Right lobe of liver (tissue), 4 donors: ENCODE data around the gene TTC7B.

ENCODE experiments used
- CTCF ChIP-seq, 4 donors: fragments of 200-600 bp in 3 of 4; fragments of 450-650 bp in 1 of 4; IDR thresholded peaks; one replicate each; pipeline versions ENCODE4 v1.5.1 to v1.8.0; 2016 to 2022; ENCODE audit warnings: antibody characterized with exemption in 4 of 4, mild to moderate bottlenecking in 2 of 4
- POLR2A ChIP-seq: fragments of 450-650 bp; IDR thresholded peaks from one replicate; pipeline ENCODE4 v1.6.1; 2017; ENCODE audit warnings: antibody characterized with exemption, mild to moderate bottlenecking
- donor health status: DM: no; HTN: no; CAD: no.
- donor health status: DM: no; HTN: no; CAD: no.
- donor health status: DM: no; HTN: yes; CAD: no.

GRCh38 chr14:90522571-90523191 is 293.5 kb downstream of the TTC7B start:
- TF ChIP-seq CTCF (IDR thresholded peaks at IDR 0.05) (no peak), POLR2A (no peak)
